HG03442 (cell line): ENCODE results near the gene PHLDA1.

Experiments
- ATAC-seq: cut with Tn5 transposase; IDR thresholded peaks from one replicate; pipeline ENCODE4 v1.9.1; 2021; ENCODE audit warnings: mild to moderate bottlenecking, moderate library complexity; ENCODE audit not compliant: unreplicated experiment

The PHLDA1 gene

DNA sequence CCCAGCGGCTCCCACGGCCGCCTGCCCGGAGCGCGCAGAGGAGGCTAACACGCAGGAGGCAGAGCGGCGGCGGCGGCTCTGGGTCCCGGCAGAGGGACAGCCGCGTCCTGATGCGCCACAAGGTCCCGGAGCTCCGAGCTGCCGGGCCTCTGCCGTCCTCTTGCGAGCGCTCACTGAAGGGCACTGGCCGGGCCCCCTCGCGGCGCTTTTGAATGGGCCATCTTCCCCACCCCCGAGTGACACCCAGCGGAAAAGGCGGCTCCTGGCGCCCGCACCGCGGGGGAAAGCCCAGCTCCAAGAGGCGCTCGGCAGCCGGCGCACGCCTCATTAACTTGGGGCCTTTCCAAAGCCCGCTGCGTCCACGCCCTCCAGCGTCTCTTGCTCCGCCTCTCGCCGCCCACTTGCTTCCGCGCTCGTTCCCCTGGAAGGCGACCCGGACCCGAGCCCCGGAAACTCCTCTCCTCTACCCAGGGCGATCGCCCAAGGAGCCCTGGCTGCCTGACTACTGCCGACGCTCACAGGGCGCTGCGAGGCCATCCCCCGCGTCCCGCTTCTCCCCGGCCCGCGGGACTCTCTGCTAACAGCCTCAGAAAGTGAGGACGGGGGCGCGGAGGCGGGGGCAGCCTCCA is at the start of gene PHLDA1:
Gene PHLDA1 (minus strand): TSS at position 363 of the 629 bp plus-strand sequence.
- peak; percentile 84 for ATAC-seq

DNA sequence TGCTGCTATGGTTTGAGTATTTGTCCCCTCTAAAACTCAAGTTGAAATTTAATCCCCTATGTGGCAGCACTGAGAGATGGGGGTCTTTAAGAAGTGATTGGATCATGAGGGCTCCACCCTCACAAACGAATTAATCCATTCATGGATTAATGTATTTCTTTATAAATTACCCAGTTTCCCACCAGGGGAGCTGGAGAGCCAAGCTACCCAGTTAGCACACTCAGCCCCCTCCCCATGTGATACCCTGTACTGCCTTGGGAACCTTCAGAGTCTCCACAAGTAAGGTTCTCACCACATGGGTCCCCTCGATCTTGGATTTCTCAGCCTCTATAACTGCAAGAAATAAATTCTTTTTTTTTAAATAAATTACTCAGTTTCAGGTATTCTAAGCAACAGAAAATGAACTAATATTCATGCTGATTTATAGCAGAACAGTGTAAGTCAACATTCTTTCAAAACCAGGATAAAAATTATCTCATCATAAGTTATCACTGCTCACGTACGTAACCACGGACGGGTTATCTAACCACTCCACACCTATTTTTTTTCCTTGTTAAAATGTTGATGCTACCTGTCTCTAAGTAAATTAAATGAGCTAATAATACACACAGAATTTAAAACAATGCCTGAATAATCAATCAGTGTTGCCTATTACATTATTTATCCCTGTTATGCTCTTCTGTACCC is 49.3 kb upstream of the PHLDA1 start:
- ATAC-seq, result no peak

DNA sequence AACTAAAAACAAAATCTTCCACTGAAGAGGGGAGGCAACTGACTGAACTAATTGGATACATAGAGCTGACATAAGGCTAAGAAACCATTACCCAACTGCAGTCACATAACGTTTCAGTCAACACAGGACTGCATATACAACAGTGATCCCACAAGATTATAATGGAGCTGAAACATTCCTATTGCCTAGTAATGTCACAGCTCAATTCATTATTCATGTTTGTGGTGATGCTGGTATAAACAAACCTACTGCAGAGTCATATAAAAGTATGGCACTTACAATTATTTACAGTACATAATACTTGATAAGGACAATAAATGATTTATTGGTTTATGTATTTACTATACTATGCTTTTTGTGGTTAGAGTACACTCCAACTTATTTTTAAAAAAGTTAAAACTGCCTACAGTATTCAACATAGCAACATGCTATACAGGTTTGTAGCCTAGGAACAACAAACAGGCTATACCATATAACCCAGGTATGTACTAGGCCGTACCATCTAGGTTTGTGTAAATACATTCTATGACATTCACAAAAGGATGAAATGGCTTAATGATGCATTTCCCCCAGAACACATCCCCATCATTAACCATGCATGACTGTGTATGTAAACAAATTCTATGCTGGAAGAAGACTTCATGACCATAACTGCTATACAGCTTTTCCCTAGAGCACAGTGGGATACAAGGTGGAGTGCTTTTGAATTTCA is 48.6 kb upstream of the PHLDA1 start:
- no peak for ATAC-seq

DNA sequence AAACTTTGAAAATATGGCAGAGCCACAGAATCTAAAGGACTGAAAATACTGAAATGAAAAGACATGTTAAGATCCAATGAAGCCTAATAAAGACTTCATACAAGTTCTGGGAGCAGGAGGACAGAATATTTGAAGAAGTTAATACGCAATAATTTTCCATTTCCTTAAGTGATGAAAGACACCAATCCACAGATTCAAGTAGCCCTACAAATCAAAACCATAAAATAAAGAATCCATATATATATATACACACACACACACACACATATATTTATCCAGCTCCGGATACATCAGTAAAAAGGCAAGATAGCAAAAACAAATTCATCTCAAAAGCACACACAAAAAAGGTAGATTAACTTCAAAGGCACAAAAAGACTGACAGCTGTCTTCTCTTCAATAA is 47.2 kb upstream of the PHLDA1 start:
- ATAC-seq, result no peak

DNA sequence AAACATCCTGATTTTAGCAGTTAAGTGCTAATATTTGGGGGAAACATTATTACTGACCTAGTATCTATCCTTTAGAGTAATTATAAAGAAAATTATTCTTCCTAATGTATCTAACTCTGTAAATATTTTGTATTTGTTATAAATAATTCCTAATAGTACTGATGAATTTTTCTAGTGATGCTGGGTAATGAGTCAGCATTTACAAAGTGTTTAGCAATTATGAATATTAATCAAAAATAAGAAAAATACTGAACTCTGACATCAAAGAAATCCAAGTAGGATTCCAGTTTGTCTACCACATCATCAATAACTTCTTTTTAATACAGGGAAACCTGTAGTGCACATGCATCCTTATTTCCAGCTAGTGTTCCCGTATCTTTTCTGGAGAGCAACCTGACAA is 43.9 kb upstream of the PHLDA1 start:
- no peak for ATAC-seq

GRCh38 chr12:76074701-76075336 is 43.2 kb upstream of the PHLDA1 start:
- peak; percentile 50 for ATAC-seq

GRCh38 chr12:76073561-76073960 is 42.0 kb upstream of the PHLDA1 start:
- no peak for ATAC-seq

GRCh38 chr12:76072568-76072967 is 41.0 kb upstream of the PHLDA1 start:
- no peak for ATAC-seq

DNA sequence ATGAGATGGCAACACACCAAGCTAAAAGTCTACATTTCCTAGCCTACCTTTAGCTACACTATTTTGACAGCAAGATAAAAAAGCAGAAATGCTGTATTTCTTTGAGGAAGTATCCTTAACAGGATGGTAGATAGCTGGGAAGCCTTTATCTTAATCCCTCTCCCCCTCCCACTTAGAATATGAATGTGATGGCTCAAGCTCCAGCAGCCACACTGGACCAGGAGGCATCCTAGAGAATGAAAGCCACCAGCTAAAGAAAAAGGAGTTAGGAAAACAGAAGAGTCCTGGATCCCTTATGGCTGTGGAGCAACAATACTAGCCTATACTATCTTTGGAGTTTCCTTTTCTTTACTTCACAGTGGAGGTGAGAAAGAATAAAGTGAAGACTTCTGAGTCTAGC is 37.8 kb upstream of the PHLDA1 start:
- ATAC-seq, result no peak

DNA sequence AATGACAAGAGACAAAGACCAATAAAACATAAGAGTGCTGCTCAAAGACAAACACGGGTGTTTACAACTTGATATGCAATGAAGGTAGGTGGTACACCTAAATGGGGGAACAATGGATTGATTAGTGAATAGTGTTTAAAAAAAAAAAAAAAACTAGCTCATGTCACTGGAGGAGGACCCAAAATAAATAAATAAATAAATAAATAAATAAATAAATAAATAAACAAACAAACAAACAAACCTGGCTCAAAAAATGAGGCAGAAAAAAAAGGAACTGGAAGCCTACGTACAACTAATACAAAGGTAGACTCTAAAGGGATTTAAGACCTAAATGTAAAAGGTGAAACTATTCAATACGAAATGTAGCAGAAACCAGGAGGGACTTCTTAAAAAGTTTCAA is 34.3 kb upstream of the PHLDA1 start:
- no peak for ATAC-seq

GRCh38 chr12:76064904-76065303 is 33.3 kb upstream of the PHLDA1 start:
- ATAC-seq, result no peak

DNA sequence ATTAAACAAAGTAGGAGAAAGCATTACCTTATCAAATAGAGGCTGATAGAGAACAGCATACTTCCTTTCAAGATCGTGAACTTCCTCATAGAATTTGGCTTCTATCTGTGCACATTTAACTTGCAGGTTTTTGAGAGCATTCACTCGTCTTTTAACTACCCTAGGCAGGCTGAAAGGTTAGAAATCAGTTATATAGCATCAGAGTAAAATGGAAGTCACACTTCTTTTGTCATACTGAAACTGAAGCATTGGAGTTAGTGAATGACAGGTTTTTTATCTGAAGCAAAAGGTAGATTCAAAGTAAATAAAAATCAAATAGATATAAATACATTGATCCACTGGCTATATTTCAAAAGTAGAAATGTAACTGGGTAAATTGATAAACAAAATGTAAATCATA is 28.5 kb upstream of the PHLDA1 start:
- no peak for ATAC-seq

- ATAC-seq, result no peak
Measured at GRCh38 chr12:76057326-76057725, 25.8 kb upstream of the PHLDA1 start.

- no peak for ATAC-seq
Measured at GRCh38 chr12:76055393-76055792, 23.8 kb upstream of the PHLDA1 start.

DNA sequence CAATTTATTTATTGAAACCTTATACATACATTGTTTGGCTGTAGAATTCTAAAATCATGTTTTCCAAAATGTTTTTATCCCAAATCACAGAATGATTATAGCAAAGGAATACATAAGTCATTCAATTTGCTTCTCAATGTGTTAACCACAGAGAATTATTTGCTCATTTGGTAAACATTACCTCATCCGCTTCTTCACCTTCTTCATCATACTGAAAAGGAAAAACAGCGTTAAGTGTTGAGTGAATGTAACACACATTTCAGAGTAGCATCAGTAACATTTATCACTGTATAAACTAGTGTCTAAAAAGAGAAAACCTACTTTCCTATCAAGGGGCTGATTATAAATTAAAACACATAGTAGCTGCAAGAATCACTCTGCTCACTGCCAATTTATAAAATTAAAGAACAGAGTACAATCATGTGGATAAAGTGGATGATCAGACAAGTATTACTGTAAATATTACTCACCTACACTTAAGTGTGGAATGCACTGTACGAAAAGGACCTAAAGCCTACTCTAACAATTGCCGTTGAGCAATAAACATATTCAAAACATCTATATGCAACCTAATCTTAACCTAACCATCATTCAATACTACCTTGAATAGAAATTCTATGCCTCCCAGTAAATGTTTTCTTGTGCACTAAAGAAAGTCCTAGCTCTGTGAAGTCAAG is 18.1 kb upstream of the PHLDA1 start:
- ATAC-seq, result no peak

- ATAC-seq, result no peak
Measured at GRCh38 chr12:76047742-76048141, 16.2 kb upstream of the PHLDA1 start.

GRCh38 chr12:76047060-76047459 is 15.5 kb upstream of the PHLDA1 start:
- ATAC-seq, result no peak

DNA sequence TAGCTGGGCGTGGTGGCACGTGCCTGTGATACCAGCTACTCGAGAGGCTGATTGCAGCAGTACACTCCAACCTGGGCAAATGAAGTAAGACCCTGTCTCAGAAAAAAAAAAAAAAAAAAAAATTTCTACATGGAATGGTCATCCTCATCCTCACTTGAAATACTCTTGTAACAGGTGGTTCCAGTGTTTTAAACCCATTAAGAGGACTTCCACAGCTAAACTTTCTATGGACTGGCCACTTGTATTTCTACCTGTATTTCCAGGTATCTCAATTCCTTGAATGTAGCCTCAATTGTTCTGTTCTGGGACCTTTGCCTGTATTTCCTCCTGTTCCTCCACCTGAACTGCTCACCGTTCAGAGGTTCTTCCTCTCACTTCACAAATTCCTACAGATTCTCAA is 11.8 kb upstream of the PHLDA1 start:
- no peak for ATAC-seq

GRCh38 chr12:76042147-76042546 is 10.6 kb upstream of the PHLDA1 start:
- ATAC-seq, result no peak

- no peak for ATAC-seq
Measured at GRCh38 chr12:76041406-76041805, 9.8 kb upstream of the PHLDA1 start.

GRCh38 chr12:76040461-76040860 is 8.9 kb upstream of the PHLDA1 start:
- no peak for ATAC-seq
